IMR-90 (cell line): ENCODE results near the gene EGLN1.

Experiments
- CEBPB ChIP-seq: IDR thresholded peaks from 2 replicates; pipeline ENCODE4 v1.6.1; 2012; ENCODE audit warnings: low read depth, low read length, improper control_type of control experiment
- CTCF ChIP-seq: conservative IDR thresholded peaks from 2 replicates; pipeline ENCODE4 v1.5.1; 2012; ENCODE audit warnings: mild to moderate bottlenecking, low read depth, low read length, improper control_type of control experiment
- MXI1 ChIP-seq: IDR thresholded peaks from 2 replicates; pipeline ENCODE4 v1.6.1; 2012; ENCODE audit warnings: low read depth, mild to moderate bottlenecking, low read length, moderate library complexity, borderline replicate concordance
- POLR2A ChIP-seq: IDR thresholded peaks from 2 replicates; pipeline ENCODE4 v1.6.1; 2012; ENCODE audit warnings: mild to moderate bottlenecking, low read depth, low read length

- TF ChIP-seq MXI1 (no peak), POLR2A (no peak), CTCF (no peak), CEBPB (no peak)
Observed at GRCh38 chr1:231317306-231318014, 104.6 kb downstream of the EGLN1 start.
